Cardiac fibroblast (primary cell): ENCODE data around the gene DCC.

Experiments used
- DNase-seq, 2 donors: peaks; one replicate each; pipeline versions ENCODE4 v3.0.0 to v3.0.0-alpha.2; 2010; ENCODE audit warnings: low read depth in 2 of 2
- H3K4me3 ChIP-seq, 2 donors: replicated peaks in 1 of 2; 1 replicate in 1 of 2; 2 replicates in 1 of 2; pipeline ENCODE4 v1.5.1; 2011; ENCODE audit warnings: low read depth in 2 of 2, low read length in 2 of 2, mild to moderate bottlenecking in 2 of 2, moderate library complexity in 1 of 2
- TF ChIP-seq, protein P1 (sequence below): IDR thresholded peaks from one replicate; pipeline ENCODE4 v1.5.1; 2011; ENCODE audit warnings: low read depth, mild to moderate bottlenecking, low read length, inconsistent platforms

Gene DCC

DNA sequence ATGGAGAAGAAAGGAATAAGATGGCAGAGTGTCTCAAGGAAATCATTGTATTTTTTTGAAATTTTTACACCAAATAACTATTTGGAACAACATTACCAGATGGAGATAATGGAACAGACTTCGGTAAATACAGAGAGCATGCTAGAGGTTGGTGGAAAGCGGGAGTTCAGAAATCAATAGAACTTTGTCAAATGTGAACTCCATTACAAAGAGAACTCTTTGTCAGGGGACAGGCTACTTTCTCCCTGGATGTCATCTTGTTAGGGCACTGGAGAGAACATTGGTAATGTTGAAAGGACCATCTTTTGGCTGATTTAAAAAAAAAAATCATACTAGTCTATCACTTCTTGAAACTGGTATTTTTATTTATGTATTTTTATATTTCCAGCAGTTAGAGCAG, 30.8 kb downstream of the DCC start:
- no peak for DNase-seq
- TF ChIP-seq, protein P1, sequence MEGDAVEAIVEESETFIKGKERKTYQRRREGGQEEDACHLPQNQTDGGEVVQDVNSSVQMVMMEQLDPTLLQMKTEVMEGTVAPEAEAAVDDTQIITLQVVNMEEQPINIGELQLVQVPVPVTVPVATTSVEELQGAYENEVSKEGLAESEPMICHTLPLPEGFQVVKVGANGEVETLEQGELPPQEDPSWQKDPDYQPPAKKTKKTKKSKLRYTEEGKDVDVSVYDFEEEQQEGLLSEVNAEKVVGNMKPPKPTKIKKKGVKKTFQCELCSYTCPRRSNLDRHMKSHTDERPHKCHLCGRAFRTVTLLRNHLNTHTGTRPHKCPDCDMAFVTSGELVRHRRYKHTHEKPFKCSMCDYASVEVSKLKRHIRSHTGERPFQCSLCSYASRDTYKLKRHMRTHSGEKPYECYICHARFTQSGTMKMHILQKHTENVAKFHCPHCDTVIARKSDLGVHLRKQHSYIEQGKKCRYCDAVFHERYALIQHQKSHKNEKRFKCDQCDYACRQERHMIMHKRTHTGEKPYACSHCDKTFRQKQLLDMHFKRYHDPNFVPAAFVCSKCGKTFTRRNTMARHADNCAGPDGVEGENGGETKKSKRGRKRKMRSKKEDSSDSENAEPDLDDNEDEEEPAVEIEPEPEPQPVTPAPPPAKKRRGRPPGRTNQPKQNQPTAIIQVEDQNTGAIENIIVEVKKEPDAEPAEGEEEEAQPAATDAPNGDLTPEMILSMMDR: no peak
- H3K4me3 ChIP-seq: no peak overlapping the region

DNA sequence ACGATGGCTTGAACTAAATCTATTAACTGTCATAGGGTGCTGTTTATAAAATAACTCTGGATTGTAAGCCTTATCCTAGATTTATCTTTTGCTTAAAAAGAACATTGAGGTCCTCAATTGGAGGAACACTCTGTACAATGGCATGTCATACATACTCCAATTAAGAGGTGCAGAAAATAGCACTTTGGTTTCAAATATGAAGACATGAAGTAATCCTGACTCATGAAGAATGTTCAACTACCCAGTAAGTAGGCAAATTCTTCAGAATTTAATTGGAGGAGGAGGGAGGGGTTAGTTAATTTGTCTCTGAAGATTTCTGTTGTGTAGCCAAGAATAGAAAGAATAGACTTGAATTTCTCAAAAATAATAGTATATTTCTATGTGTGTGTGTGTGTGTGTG, 36.1 kb downstream of the DCC start:
- no peak overlapping the region for H3K4me3 ChIP-seq
- no peak for DNase-seq
- TF ChIP-seq, protein P1: no peak

GRCh38 chr18:52377094-52377493, 37.1 kb downstream of the DCC start:
- DNase-seq: no peak
- TF ChIP-seq, protein P1: no peak
- H3K4me3 ChIP-seq: no peak overlapping the region

DNA sequence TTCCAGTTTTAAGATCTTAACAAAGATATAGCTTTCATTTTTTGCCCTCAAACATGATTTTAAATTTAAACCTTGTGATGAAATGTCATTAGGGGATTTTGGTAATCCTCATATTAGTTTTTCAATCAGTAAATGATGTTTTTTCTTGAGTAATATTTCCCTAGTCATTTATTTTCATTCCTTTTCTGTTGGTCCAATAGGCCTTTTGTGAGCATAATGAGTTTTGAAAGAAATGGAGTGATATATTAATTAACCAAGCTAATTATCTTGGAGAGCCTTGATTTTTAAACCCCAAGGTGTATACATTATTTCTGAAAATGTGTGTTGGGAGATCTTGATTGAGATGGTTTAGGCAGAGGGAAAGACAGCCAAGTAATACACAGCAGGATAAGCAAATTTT, 46.3 kb downstream of the DCC start:
- DNase-seq: no peak
- H3K4me3 ChIP-seq: no peak overlapping the region
- TF ChIP-seq, protein P1: no peak

GRCh38 chr18:52387175-52387574, 47.2 kb downstream of the DCC start:
- TF ChIP-seq, protein P1: no peak
- DNase-seq: no peak

GRCh38 chr18:52391810-52392559, 52.0 kb downstream of the DCC start:
- TF ChIP-seq, protein P1: no peak
- no peak overlapping the region for H3K4me3 ChIP-seq
- DNase-seq: no peak

More at GRCh38 chr18:52387175-52387574, 47.2 kb downstream of the DCC start:
- no peak overlapping the region for H3K4me3 ChIP-seq

- TF ChIP-seq, protein P1: no peak
- H3K4me3 ChIP-seq: no peak overlapping the region
- DNase-seq: no peak
Observed at GRCh38 chr18:52394602-52395001, 54.6 kb downstream of the DCC start.
